Fibroblast of pulmonary artery (primary cell): ENCODE results near the gene TBXA2R.

Experiments used
- DNase-seq: peaks from one replicate; pipeline ENCODE4 v3.0.0-alpha.2; 2010; ENCODE audit warnings: low read depth
- H3K4me3 ChIP-seq: replicated peaks from 2 replicates; pipeline ENCODE4 v1.5.1; 2011; ENCODE audit warnings: low read depth, mild to moderate bottlenecking, control low read depth, low read length, moderate library complexity
- CTCF ChIP-seq: IDR thresholded peaks from 2 replicates; pipeline ENCODE4 v1.5.1; 2011; ENCODE audit warnings: mild to moderate bottlenecking, control low read depth, low read length, inconsistent platforms; ENCODE audit errors: missing control alignments

Gene TBXA2R

GRCh38 chr19:3547767-3548282, 58.9 kb downstream of the TBXA2R start:
- no peak for DNase-seq
- H3K4me3 ChIP-seq = no peak overlapping the region
- no peak for TF ChIP-seq CTCF

GRCh38 chr19:3547301-3547731, 59.4 kb downstream of the TBXA2R start:
- H3K4me3 ChIP-seq = no peak overlapping the region
- TF ChIP-seq CTCF = peak; percentile 56
- DNase-seq = peak; percentile 17

GRCh38 chr19:3546119-3546518, 60.6 kb downstream of the TBXA2R start:
- TF ChIP-seq CTCF = no peak
- H3K4me3 ChIP-seq = no peak overlapping the region

GRCh38 chr19:3545669-3546034, 61.0 kb downstream of the TBXA2R start:
- no peak for TF ChIP-seq CTCF
- no peak overlapping the region for H3K4me3 ChIP-seq
- DNase-seq = no peak

More at GRCh38 chr19:3546119-3546518, 60.6 kb downstream of the TBXA2R start:
- DNase-seq = no peak

GRCh38 chr19:3544742-3545668, 61.7 kb downstream of the TBXA2R start:
- H3K4me3 ChIP-seq = no peak overlapping the region
- peak; percentile 89 for TF ChIP-seq CTCF
- DNase-seq = peak; percentile 58
